RWPE1 (cell line): ENCODE results near the gene POLG.

Experiments used
- CTCF ChIA-PET: fragments of 350-600 bp; sonication (Branson Sonifier 250); formaldehyde crosslinking; extraction: SDS; loops from one replicate; lab custom pipeline; 2021; lab: Yijun Ruan, JAX
- POLR2A ChIA-PET: fragments of 400-600 bp; formaldehyde crosslinking; extraction: SDS; loops from one replicate; lab custom pipeline; 2020; ENCODE audit warnings: antibody characterized with exemption; ENCODE audit not compliant: low non-redundant PET; lab: Yijun Ruan, JAX
- DNase-seq: peaks from one replicate; pipeline ENCODE4 v3.0.0; 2012; ENCODE audit warnings: low spot score
- H3K27ac ChIP-seq: fragments of 450-650 bp; 2 replicates; pipeline ENCODE4 v1.5.1; 2017
- CTCF ChIP-seq: fragments of 450-650 bp; conservative IDR thresholded peaks from 2 replicates; pipeline ENCODE4 v1.5.1; 2017; ENCODE audit warnings: low read depth, mild to moderate bottlenecking

POLG gene

GRCh38 chr15:89376388-89376787, 41.8 kb upstream of the POLG start:
- ChIA-PET CTCF (interaction anchor here (0.6 to 1.6 kb wide), 3 partner anchors 18 to 47 kb away, joined by 3 to 15 read pairs (median 4); no protein-coding TSS in a partner anchor), POLR2A (interaction anchor here (0.6 to 2.1 kb wide), 2 partner anchors 8 to 37 kb away, joined by 4 to 10 read pairs; no protein-coding TSS in a partner anchor)
- no peak for DNase-seq
- no peak overlapping the region for H3K27ac ChIP-seq
- TF ChIP-seq CTCF, result no peak

GRCh38 chr15:89375093-89376005, 40.7 kb upstream of the POLG start:
- no peak overlapping the region for H3K27ac ChIP-seq
- CTCF ChIA-PET, result interaction anchor here (0.6 to 1.4 kb wide), 2 partner anchors 16 to 30 kb away, joined by 3 to 11 read pairs; no protein-coding TSS in a partner anchor
- POLR2A ChIA-PET, result interaction anchor here (0.6 to 0.7 kb wide), 2 partner anchors 10 to 28 kb away, joined by 3 to 7 read pairs; no protein-coding TSS in a partner anchor
- no peak for DNase-seq
- TF ChIP-seq CTCF, result no peak

- ChIA-PET POLR2A (interaction anchor here (0.6 kb wide), 1 partner anchor 11 kb away, joined by 3 read pairs; no protein-coding TSS in a partner anchor), CTCF (interaction anchor here (1.4 kb wide), 1 partner anchor 15 kb away, joined by 11 read pairs; no protein-coding TSS in a partner anchor)
- no peak overlapping the region for H3K27ac ChIP-seq
- DNase-seq, result no peak
- TF ChIP-seq CTCF, result no peak
These were observed 39.7 kb upstream of the POLG start for GRCh38 chr15:89374086-89374981.

GRCh38 chr15:89372069-89372935, 37.7 kb upstream of the POLG start:
- POLR2A ChIA-PET, result no interaction called here
- H3K27ac ChIP-seq, result no peak overlapping the region
- CTCF ChIA-PET, result interaction anchor here (0.7 to 1.9 kb wide), 2 partner anchors 14 to 23 kb away, joined by 3 to 10 read pairs; no protein-coding TSS in a partner anchor
- TF ChIP-seq CTCF, result no peak
- DNase-seq, result no peak

GRCh38 chr15:89371228-89372044, 36.8 kb upstream of the POLG start:
- ChIA-PET POLR2A (no interaction called here), CTCF (interaction anchor here (1.9 kb wide), 1 partner anchor 13 kb away, joined by 10 read pairs; no protein-coding TSS in a partner anchor)
- DNase-seq, result no peak
- no peak overlapping the region for H3K27ac ChIP-seq
- TF ChIP-seq CTCF, result no peak
